H1 (cell line): ENCODE data around the gene SYNDIG1. TPM values are rescaled to one million over a fixed set of nuclear protein-coding genes. Genes with fewer than 3 reads are reported as not detected.

Experiments
- GABPA ChIP-seq: IDR thresholded peaks from 2 replicates; pipeline ENCODE4 v1.6.1; 2011; ENCODE audit warnings: mild to moderate bottlenecking, low read length, moderate library complexity, borderline replicate concordance; ENCODE audit not compliant: insufficient read depth
- GTF2F1 ChIP-seq: IDR thresholded peaks from 2 replicates; pipeline ENCODE4 v1.6.1; 2012; ENCODE audit warnings: low read depth, low read length, improper control_type of control experiment, borderline replicate concordance
- RBBP5 ChIP-seq: IDR thresholded peaks from 2 replicates; pipeline ENCODE4 v1.7.1; 2012; ENCODE audit warnings: low read depth, mild to moderate bottlenecking, inconsistent platforms, low read length, moderate library complexity, borderline replicate concordance
- SIRT6 ChIP-seq: IDR thresholded peaks from one replicate; pipeline ENCODE4 v1.7.1; 2012; ENCODE audit warnings: low read length, inconsistent platforms
- SIX5 ChIP-seq: IDR thresholded peaks from 2 replicates; pipeline ENCODE4 v1.6.1; 2011; ENCODE audit warnings: mild to moderate bottlenecking, low read depth, low read length
- polyA plus RNA-seq, 7 experiments: library from polyadenylated mRNA; depleted of rRNA in 3 of 7; stranded (reverse) in 5 of 7; unstranded in 2 of 7; fragments of >200 nt in 5 of 7; fragments of 200-250 nt in 2 of 7; gene quantifications; 1 replicate in 5 of 7; 2 replicates in 1 of 7; 4 replicates in 1 of 7; pipeline versions ENCODE4 v1.2.1 to v1.2.3, GENCODE V29; 2011 to 2013; ENCODE audit warnings: missing spikeins in 2 of 7, mixed read lengths in 2 of 7
- total RNA-seq: library from RNA; stranded (reverse); fragmentation: NEBNext Ultra II Directional; extraction: Animal tissue kit (Norgen Biotek cat#: 25700); gene quantifications from 2 replicates; pipeline ENCODE4 v1.2.1, GENCODE V29; 2021

SYNDIG1 gene
- total and polyA plus RNA-seq, 2 of the 8 experiments (the other 6 are each of a cell fraction or from before 2014, with no cell fraction given) = 6.5 to 7.8 TPM

- TF ChIP-seq GABPA (no peak), SIRT6 (no peak), SIX5 (no peak), RBBP5 (no peak), GTF2F1 (no peak)
Measured at GRCh38 chr20:24611360-24612140, 142.1 kb downstream of the SYNDIG1 start (continued).
